SHP77 (cell line): Measurements from ENCODE around the gene SPRR2G.
"Not testable (repeated sequence)": the region's sequence is repeated elsewhere in the genome, so short reads cannot be mapped to it uniquely, and the experiment has no call there.

Source experiments
- DNase-seq, 2 experiments: peaks; one replicate each; lab custom pipeline; 2025; lab: John Stamatoyannopoulos, UW

SPRR2G gene

DNA sequence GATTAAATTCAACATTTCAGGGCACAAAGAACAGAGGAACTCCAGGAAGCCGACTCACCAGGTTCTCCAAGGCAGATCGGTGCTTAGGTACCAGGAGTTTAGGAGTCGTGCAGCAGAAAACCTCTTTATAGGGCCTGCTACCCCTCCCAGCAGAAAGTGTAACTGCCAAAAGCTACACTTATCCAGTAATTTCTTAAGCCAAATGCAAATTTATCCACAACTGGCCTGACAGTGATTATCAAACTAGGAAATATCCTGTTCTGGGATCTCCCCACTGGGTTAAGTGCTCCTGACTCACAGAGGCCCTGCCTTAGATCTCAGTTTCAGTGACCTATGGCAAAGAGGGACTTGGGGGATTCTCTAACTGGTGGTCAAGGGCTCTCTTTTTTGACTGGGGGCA is 37.3 kb downstream of the SPRR2G start, which contains the start of gene SPRR2F:
SPRR2F (minus strand) TSS at position 101 of the 400 bp plus-strand sequence. CDS start 783 bp downstream, outside the sequence.
- no peak for DNase-seq

- not testable (repeated sequence) for DNase-seq
Observed at GRCh38 chr1:153112454-153112853, 38.2 kb downstream of the SPRR2G start.

DNA sequence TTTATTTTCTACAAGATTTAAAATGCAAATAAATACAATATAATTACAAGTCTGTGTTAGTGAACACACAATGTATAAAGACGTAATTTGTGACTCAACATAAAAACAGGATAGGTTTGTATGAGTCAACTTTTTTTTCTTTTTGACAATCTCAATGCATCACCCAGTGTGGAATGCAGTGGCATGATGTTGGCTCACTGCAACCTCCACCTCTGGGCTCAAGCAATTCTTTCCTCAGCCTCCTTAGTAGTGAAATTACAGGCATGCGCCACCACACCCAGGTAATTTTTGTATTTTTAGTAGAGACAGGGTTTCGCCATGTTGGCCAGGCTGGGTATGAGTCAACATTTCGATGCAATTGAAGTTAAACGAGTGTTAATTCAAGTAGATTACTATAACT is 50.4 kb downstream of the SPRR2G start:
- no peak for DNase-seq
